ENCODE measurements around the gene PRPF4. TPM values are rescaled to one million over a fixed set of nuclear protein-coding genes. Genes with fewer than 3 reads are reported as not detected.

PRPF4 gene
- total and polyA plus RNA-seq, 9 of the 15 experiments (the other 6 are each of a cell fraction or from before 2014, with no cell fraction given) = 25.8 to 66.0 (median 39.8) TPM

DNA sequence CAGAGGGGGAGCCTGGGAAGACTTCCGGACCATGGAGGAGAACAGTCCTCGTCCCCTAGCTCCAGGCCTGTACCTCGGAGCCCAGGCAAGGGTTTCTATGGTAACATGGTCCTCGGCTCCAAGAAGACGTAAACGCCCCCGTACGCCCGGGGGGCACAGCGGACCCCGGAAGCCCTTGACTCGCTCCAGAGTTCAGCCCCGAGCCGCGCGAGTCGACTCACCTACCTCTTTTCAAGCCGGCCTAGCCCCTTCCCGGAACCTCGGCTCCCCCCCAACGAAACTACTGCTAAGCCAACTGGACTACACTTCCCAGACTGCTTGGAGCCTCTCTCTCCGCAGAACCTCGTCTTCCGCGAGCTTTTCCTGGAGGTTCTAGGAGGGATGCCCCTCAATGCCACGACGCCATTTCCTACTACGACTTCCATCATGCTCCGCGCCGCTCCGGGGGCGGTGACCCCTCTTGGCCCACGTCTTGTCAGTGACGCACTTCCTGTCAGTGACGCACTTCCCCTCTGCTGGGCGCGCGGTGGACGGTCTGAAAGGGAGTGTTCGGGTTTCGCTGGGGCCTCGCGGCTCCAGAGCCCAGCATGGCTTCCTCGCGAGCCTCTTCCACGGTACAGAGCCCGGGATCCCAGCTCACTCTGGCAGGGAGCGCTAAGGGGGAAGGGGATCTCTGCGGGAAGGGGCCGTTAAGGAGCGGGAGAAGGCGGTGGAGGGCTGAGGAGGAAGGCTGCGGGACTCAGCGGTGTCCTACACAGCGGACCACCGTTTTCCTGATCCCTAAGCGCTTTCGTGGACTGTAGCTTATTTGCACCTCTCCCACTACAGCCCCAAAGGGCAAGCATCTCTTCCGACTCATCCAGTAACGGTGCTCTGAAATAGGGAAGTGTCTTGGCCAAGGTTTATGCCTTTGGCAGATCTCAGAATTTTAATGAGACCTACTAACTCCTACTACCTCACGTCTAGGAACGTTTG, at the start of gene PRPF4, which contains the start of gene CDC26 (continued):
- TF ChIP-seq, protein P1, sequence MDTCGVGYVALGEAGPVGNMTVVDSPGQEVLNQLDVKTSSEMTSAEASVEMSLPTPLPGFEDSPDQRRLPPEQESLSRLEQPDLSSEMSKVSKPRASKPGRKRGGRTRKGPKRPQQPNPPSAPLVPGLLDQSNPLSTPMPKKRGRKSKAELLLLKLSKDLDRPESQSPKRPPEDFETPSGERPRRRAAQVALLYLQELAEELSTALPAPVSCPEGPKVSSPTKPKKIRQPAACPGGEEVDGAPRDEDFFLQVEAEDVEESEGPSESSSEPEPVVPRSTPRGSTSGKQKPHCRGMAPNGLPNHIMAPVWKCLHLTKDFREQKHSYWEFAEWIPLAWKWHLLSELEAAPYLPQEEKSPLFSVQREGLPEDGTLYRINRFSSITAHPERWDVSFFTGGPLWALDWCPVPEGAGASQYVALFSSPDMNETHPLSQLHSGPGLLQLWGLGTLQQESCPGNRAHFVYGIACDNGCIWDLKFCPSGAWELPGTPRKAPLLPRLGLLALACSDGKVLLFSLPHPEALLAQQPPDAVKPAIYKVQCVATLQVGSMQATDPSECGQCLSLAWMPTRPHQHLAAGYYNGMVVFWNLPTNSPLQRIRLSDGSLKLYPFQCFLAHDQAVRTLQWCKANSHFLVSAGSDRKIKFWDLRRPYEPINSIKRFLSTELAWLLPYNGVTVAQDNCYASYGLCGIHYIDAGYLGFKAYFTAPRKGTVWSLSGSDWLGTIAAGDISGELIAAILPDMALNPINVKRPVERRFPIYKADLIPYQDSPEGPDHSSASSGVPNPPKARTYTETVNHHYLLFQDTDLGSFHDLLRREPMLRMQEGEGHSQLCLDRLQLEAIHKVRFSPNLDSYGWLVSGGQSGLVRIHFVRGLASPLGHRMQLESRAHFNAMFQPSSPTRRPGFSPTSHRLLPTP (IDR thresholded peaks at IDR 0.05; ENCODE audit: borderline replicate concordance, extremely low read depth, insufficient read length) = no peak
- TF ChIP-seq, protein P2, sequence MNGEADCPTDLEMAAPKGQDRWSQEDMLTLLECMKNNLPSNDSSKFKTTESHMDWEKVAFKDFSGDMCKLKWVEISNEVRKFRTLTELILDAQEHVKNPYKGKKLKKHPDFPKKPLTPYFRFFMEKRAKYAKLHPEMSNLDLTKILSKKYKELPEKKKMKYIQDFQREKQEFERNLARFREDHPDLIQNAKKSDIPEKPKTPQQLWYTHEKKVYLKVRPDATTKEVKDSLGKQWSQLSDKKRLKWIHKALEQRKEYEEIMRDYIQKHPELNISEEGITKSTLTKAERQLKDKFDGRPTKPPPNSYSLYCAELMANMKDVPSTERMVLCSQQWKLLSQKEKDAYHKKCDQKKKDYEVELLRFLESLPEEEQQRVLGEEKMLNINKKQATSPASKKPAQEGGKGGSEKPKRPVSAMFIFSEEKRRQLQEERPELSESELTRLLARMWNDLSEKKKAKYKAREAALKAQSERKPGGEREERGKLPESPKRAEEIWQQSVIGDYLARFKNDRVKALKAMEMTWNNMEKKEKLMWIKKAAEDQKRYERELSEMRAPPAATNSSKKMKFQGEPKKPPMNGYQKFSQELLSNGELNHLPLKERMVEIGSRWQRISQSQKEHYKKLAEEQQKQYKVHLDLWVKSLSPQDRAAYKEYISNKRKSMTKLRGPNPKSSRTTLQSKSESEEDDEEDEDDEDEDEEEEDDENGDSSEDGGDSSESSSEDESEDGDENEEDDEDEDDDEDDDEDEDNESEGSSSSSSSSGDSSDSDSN (IDR thresholded peaks at IDR 0.05; ENCODE audit: borderline replicate concordance in 1 of 2, low read depth in 2 of 2, low read length in 2 of 2) = no peak
- no peak for TF ChIP-seq ZNF445 (CRISPR knock-in tag; IDR thresholded peaks at IDR 0.05; ENCODE audit: low read depth)
- peak; percentile 88 for TF ChIP-seq CXXC5 (CRISPR knock-in tag; IDR thresholded peaks at IDR 0.05)
- TF ChIP-seq NONO (IDR thresholded peaks at IDR 0.05; ENCODE audit: low read depth in 2 of 2, low read length in 1 of 2) = no peak
- no peak for TF ChIP-seq PRPF4 (IDR thresholded peaks at IDR 0.05; ENCODE audit: insufficient read depth, low read depth, low read length, poor library complexity, severe bottlenecking)
- TF ChIP-seq KLF6 (CRISPR knock-in tag; IDR thresholded peaks at IDR 0.05; ENCODE audit: borderline replicate concordance) = no peak
- TF ChIP-seq ATF7 (IDR thresholded peaks at IDR 0.05) = peak; percentile 87
- no peak for TF ChIP-seq ZNF77 (CRISPR knock-in tag; IDR thresholded peaks at IDR 0.05)
- TF ChIP-seq SP2 (IDR thresholded peaks at IDR 0.05; ENCODE audit: extremely low read depth, low read depth, low read length, poor library complexity, severe bottlenecking) = no peak
- TF ChIP-seq ZNF766 (CRISPR knock-in tag; conservative IDR thresholded peaks at IDR 0.05) = peak; percentile 73; the same call in 1 of the 2 replicates
- TF ChIP-seq CBX5 (IDR thresholded peaks at IDR 0.05; ENCODE audit: borderline replicate concordance, low read depth) = no peak
- TF ChIP-seq JUNB (CRISPR knock-in tag; conservative IDR thresholded peaks at IDR 0.05) = no peak
- TF ChIP-seq, protein P3, sequence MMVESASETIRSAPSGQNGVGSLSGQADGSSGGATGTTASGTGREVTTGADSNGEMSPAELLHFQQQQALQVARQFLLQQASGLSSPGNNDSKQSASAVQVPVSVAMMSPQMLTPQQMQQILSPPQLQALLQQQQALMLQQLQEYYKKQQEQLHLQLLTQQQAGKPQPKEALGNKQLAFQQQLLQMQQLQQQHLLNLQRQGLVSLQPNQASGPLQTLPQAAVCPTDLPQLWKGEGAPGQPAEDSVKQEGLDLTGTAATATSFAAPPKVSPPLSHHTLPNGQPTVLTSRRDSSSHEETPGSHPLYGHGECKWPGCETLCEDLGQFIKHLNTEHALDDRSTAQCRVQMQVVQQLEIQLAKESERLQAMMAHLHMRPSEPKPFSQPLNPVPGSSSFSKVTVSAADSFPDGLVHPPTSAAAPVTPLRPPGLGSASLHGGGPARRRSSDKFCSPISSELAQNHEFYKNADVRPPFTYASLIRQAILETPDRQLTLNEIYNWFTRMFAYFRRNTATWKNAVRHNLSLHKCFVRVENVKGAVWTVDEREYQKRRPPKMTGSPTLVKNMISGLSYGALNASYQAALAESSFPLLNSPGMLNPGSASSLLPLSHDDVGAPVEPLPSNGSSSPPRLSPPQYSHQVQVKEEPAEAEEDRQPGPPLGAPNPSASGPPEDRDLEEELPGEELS (CRISPR knock-in tag; IDR thresholded peaks at IDR 0.05; ENCODE audit: borderline replicate concordance) = no peak
- TF ChIP-seq HDAC8 (tag; IDR thresholded peaks at IDR 0.05) = 0 out of 2 replicates have a peak, but pooled peaks have one; percentile 24
- no peak for TF ChIP-seq ZNF561 (CRISPR knock-in tag; conservative IDR thresholded peaks at IDR 0.05)
- TF ChIP-seq ZNF274 (IDR thresholded peaks at IDR 0.05; ENCODE audit: borderline replicate concordance, low read depth, low read length) = no peak

Data from K562 (cell line).